ENCODE results near the gene TOLLIP.
"Not testable (repeated sequence)": the region's sequence is repeated elsewhere in the genome, so short reads cannot be mapped to it uniquely, and the experiment has no call there.

Gene TOLLIP

GRCh38 chr11:1242751-1243150 lies 66.7 kb downstream of the TOLLIP start:
- not testable (repeated sequence) for DNase-seq

GRCh38 chr11:1242289-1242688 lies 67.1 kb downstream of the TOLLIP start:
- DNase-seq: no peak

GRCh38 chr11:1241706-1242105 lies 67.7 kb downstream of the TOLLIP start:
- no peak for DNase-seq

GRCh38 chr11:1240771-1241170 lies 68.7 kb downstream of the TOLLIP start:
- no peak for DNase-seq

- DNase-seq: no peak
Measured at GRCh38 chr11:1239596-1240205, 69.7 kb downstream of the TOLLIP start.

- DNase-seq: no peak
Measured at GRCh38 chr11:1238767-1239595, 70.5 kb downstream of the TOLLIP start.

- no peak for DNase-seq
Measured at GRCh38 chr11:1237851-1238250, 71.6 kb downstream of the TOLLIP start.

GRCh38 chr11:1237128-1237580 lies 72.3 kb downstream of the TOLLIP start:
- DNase-seq: no peak

- no peak for DNase-seq
Measured at GRCh38 chr11:1236316-1237127, 72.9 kb downstream of the TOLLIP start.

- no peak for DNase-seq
Measured at GRCh38 chr11:1235901-1236315, 73.5 kb downstream of the TOLLIP start.

GRCh38 chr11:1235306-1235900 lies 74.0 kb downstream of the TOLLIP start:
- no peak for DNase-seq

GRCh38 chr11:1234771-1235305 lies 74.6 kb downstream of the TOLLIP start:
- no peak for DNase-seq

- no peak for DNase-seq
Measured at GRCh38 chr11:1234054-1234720, 75.2 kb downstream of the TOLLIP start.

GRCh38 chr11:1233351-1234053 lies 75.9 kb downstream of the TOLLIP start:
- DNase-seq: no peak

- no peak for DNase-seq
Measured at GRCh38 chr11:1232883-1233321, 76.5 kb downstream of the TOLLIP start.

GRCh38 chr11:1232021-1232882 lies 77.2 kb downstream of the TOLLIP start:
- DNase-seq: no peak

- DNase-seq: peak; percentile 18
Measured at GRCh38 chr11:1231396-1232020, 77.9 kb downstream of the TOLLIP start.

GRCh38 chr11:1230456-1231395 lies 78.7 kb downstream of the TOLLIP start:
- no peak for DNase-seq

- no peak for DNase-seq
Measured at GRCh38 chr11:1230121-1230455, 79.3 kb downstream of the TOLLIP start.

All from DMS79 (cell line).